ENCODE data around the gene PAK6. TPM values are rescaled to one million over a fixed set of nuclear protein-coding genes. Genes with fewer than 3 reads are reported as not detected.

PAK6 gene
- total and polyA plus RNA-seq, 9 of the 15 experiments (the other 6 are each of a cell fraction or from before 2014, with no cell fraction given), result 0.03 to 0.74 (median 0.16) TPM; not detected in 2

GRCh38 chr15:40279437-40280141, 40.7 kb downstream of the PAK6 start (continued):
- TF ChIP-seq ZBTB33 (CRISPR knock-in tag; IDR thresholded peaks at IDR 0.05) (peak; percentile 35), ZFP1 (CRISPR knock-in tag; IDR thresholded peaks at IDR 0.05) (no peak)

- no peak overlapping the region; a peak in 1 of 4 replicates for H3K9ac ChIP-seq (ENCODE audit: insufficient read depth in 1 of 2, low read depth in 2 of 2, low read length in 2 of 2)
- 64% methylated on average over 30 of the region's 30 CpGs for WGBS (ENCODE audit: insufficient coverage, low coverage, missing lambda C conversion rate)
- CTCF ChIA-PET (ENCODE audit: low intra/inter-chr PET ratio), result interaction anchor here (0.8 to 6.3 kb wide), 5 partner anchors 22 to 141 kb away, joined by 4 to 87 read pairs (median 8); partner anchors contain the start of gene PLCB2
- no peak for DNase-seq (ENCODE audit: extremely low read depth in 1 of 4, low spot score in 3 of 4)
- no peaks in the 10 kb centered on the region for H4K20me1 ChIP-seq (replicated peaks; ENCODE audit: control insufficient read depth, insufficient read depth, low read length)
- in situ Hi-C loops (cut with MboI) (no loop called here), intact Hi-C loops (cut with micrococcal nuclease) (loop anchor here (5.0 kb wide), 1 partner anchor 42 kb away; the partner anchor contains the start of gene INAFM2)
- H3K4me3 ChIP-seq, result no peak overlapping the region
- FAIRE-seq, result no peak
- H3K9me1 ChIP-seq (ENCODE audit: control insufficient read depth, insufficient read depth, low read length), result no peaks in the 10 kb centered on the region
- H3K9me3 ChIP-seq (replicated peaks; ENCODE audit: control insufficient read depth, insufficient read depth, low read depth, low read length), result no peaks in the 10 kb centered on the region
- BruUV-seq (replicated peaks), result no TSS peak
- H3K79me2 ChIP-seq (ENCODE audit: control insufficient read depth, insufficient read depth, low read length), result no peaks in the 10 kb centered on the region
- H3K4me2 ChIP-seq (ENCODE audit: insufficient read depth, low read length), result no peak overlapping the region
- POLR2A ChIA-PET, result interaction anchor here (0.7 to 1.0 kb wide), 3 partner anchors 26 to 69 kb away, joined by 3 to 4 read pairs (median 3); no protein-coding TSS in a partner anchor
- H3K27ac ChIP-seq (ENCODE audit: extremely low read depth, low read depth, low read length), result no peak overlapping the region
- H2AFZ ChIP-seq (ENCODE audit: low read depth, low read length), result no peak overlapping the region
- H3K4me1 ChIP-seq (replicated peaks in 1 of 2; ENCODE audit: control insufficient read depth in 2 of 2, insufficient read depth in 2 of 2, low read length in 2 of 2), result peaks cover 13 to 56% of the 10 kb centered on the region in 2 experiments
- H3K36me3 ChIP-seq (ENCODE audit: control insufficient read depth, insufficient read depth, low read length), result no peaks in the 10 kb centered on the region
- no peaks in the 10 kb centered on the region; a peak in 1 of 5 replicates for H3K27me3 ChIP-seq (ENCODE audit: control insufficient read depth in 2 of 2, insufficient read depth in 2 of 2, low read length in 2 of 2)
- TF ChIP-seq E2F6 (IDR thresholded peaks at IDR 0.05; ENCODE audit: borderline replicate concordance in 1 of 2, extremely low read depth in 1 of 2, insufficient read depth in 1 of 2, insufficient read length in 1 of 2, low read depth in 1 of 2, low read length in 1 of 2, poor library complexity in 1 of 2, severe bottlenecking in 1 of 2), result peak in 1 of 2 experiments; percentile 27
- 0 out of 2 replicates have a peak, but pooled peaks have one; percentile 72 for TF ChIP-seq ZBTB33 (CRISPR knock-in tag; IDR thresholded peaks at IDR 0.05)
- TF ChIP-seq ZKSCAN1 (IDR thresholded peaks at IDR 0.05; ENCODE audit: low read depth, low read length), result no peak
- ATAC-seq, result no peak
Measured at GRCh38 chr15:40280260-40281056, 41.6 kb downstream of the PAK6 start.

All from K562 (cell line).